ENCODE measurements around the gene UNC45B. TPM values are rescaled to one million over a fixed set of nuclear protein-coding genes. Genes with fewer than 3 reads are reported as not detected.
A peak's percentile ranks its signal among the peaks of the same experiment; 100 is the strongest.

The UNC45B gene
- total RNA-seq, 6 experiments from 2014 or later, result 0.07 to 0.19 TPM; not detected in 4

DNA sequence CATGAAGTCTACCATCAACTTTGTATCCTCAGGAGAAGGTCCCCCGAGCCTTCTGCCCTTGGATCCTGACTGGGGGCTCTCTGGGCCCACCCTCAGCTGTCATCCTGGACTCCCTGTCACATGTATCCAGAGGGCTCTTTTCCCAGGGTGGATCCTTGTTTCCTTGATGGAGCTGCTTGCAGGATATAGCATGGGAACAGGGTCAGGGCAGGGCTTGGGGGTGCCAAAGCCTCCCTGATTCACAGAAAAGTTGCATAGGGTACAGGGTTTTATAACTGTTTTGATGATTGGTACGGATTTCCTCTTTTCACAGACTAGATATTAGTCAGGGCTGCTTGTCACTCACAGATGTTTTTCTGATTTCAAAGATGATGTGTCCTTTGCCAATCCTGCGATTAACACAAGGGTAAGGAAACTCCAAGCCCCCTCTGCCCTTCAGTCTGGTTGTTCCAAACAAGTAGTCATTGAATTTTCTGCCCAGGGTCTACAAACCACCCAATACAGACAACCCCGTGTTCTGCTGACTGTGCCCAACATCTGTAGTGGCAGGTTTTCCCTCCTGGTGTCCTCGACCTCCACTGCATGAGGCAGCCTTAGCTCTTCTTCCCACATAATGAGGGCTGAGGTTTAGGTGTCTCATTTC lies 67.1 kb downstream of the UNC45B start:
- ATAC-seq (peak in 3 of 4 donors; percentile 17 to 41 (median 18)), DNase-seq (no peak)
- H3K4me3 ChIP-seq, result no peak overlapping the region
- H3K27me3 ChIP-seq, result no peaks in the 10 kb centered on the region
- H3K27ac ChIP-seq, result peak overlapping the region in 1 of 3 donors; percentile 11
- TF ChIP-seq, protein P1, sequence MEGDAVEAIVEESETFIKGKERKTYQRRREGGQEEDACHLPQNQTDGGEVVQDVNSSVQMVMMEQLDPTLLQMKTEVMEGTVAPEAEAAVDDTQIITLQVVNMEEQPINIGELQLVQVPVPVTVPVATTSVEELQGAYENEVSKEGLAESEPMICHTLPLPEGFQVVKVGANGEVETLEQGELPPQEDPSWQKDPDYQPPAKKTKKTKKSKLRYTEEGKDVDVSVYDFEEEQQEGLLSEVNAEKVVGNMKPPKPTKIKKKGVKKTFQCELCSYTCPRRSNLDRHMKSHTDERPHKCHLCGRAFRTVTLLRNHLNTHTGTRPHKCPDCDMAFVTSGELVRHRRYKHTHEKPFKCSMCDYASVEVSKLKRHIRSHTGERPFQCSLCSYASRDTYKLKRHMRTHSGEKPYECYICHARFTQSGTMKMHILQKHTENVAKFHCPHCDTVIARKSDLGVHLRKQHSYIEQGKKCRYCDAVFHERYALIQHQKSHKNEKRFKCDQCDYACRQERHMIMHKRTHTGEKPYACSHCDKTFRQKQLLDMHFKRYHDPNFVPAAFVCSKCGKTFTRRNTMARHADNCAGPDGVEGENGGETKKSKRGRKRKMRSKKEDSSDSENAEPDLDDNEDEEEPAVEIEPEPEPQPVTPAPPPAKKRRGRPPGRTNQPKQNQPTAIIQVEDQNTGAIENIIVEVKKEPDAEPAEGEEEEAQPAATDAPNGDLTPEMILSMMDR (IDR thresholded peaks at IDR 0.05), result no peak
- no peak for TF ChIP-seq POLR2A (IDR thresholded peaks at IDR 0.05)
- H3K9me3 ChIP-seq, result no peaks in the 10 kb centered on the region
- H3K36me3 ChIP-seq, result no peaks in the 10 kb centered on the region
- no peaks in the 10 kb centered on the region for H3K4me1 ChIP-seq
- 20% methylated on average over 5 of the region's 5 CpGs for WGBS (ENCODE audit: insufficient coverage, low coverage, low lambda C conversion rate, missing lambda C conversion rate)
- intact Hi-C loops (cut with DNase I), result no loop called here

DNA sequence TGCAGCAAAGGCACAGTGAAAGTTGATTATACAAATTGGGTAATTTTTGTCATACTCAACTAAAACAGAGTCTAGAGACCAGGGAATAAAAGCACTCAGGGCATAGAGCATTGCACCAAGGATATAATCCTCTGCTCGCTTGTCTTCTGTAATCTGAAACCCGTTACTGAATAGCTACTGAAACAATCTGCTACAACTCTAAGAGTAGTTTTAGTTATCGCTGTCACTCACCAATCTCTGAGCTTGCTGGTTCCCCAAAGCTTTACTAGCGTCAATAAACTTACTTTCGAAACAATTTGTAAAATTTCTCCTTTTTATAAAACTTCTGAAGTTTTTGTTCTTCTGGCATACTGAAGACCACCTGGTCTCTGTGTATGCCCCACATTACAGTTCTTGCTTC lies 69.5 kb downstream of the UNC45B start:
- Histone ChIP-seq H3K27me3 (no peaks in the 10 kb centered on the region), H3K27ac (no peak overlapping the region), H3K9me3 (no peaks in the 10 kb centered on the region), H3K4me3 (no peak overlapping the region), H3K36me3 (no peaks in the 10 kb centered on the region), H3K4me1 (no peaks in the 10 kb centered on the region)
- no peak for ATAC-seq
- intact Hi-C loops (cut with DNase I), result no loop called here
- TF ChIP-seq, protein P1 (IDR thresholded peaks at IDR 0.05), result no peak
- no peak for TF ChIP-seq POLR2A (IDR thresholded peaks at IDR 0.05)
- WGBS (ENCODE audit: insufficient coverage, low coverage, low lambda C conversion rate, missing lambda C conversion rate), result 76% methylated on average over 5 of the region's 5 CpGs
- DNase-seq, result no peak

- TF ChIP-seq POLR2A (IDR thresholded peaks at IDR 0.05), result no peak
- TF ChIP-seq, protein P1 (IDR thresholded peaks at IDR 0.05), result no peak
- H3K4me3 ChIP-seq, result no peak overlapping the region
- H3K36me3 ChIP-seq, result no peaks in the 10 kb centered on the region
- DNase-seq (no peak), ATAC-seq (peak; percentile 25 to 61 (median 42))
- no peaks in the 10 kb centered on the region for H3K27me3 ChIP-seq
- WGBS (ENCODE audit: insufficient coverage, low coverage, low lambda C conversion rate, missing lambda C conversion rate), result 58% methylated on average over 2 of the region's 2 CpGs
- no peaks in the 10 kb centered on the region for H3K4me1 ChIP-seq
- no peaks in the 10 kb centered on the region for H3K9me3 ChIP-seq
- H3K27ac ChIP-seq, result no peak overlapping the region
- intact Hi-C loops (cut with DNase I), result no loop called here
Observed at GRCh38 chr17:35218915-35219314, 71.3 kb downstream of the UNC45B start.

GRCh38 chr17:35222452-35222851 lies 74.8 kb downstream of the UNC45B start:
- H3K4me1 ChIP-seq, result no peaks in the 10 kb centered on the region
- no peak for DNase-seq
- no peak overlapping the region for H3K4me3 ChIP-seq
- H3K36me3 ChIP-seq, result no peaks in the 10 kb centered on the region
- whole genome bisulfite sequencing (ENCODE audit: insufficient coverage, low coverage, low lambda C conversion rate, missing lambda C conversion rate), result 94% methylated on average over 2 of the region's 2 CpGs
- no peak overlapping the region for H3K27ac ChIP-seq
- H3K9me3 ChIP-seq, result no peaks in the 10 kb centered on the region
- H3K27me3 ChIP-seq, result no peaks in the 10 kb centered on the region
- TF ChIP-seq POLR2A (IDR thresholded peaks at IDR 0.05), result no peak
- TF ChIP-seq, protein P1 (IDR thresholded peaks at IDR 0.05), result no peak
- ATAC-seq, result no peak
- intact Hi-C loops (cut with DNase I), result no loop called here
